Neural progenitor cell (in vitro differentiated cells): ENCODE measurements around the gene AMFR.

ENCODE experiments used
- EZH2 ChIP-seq: fragments of 200-600 bp; sonication (generic); IDR thresholded peaks from 2 replicates; pipeline ENCODE4 v1.6.1; 2017; ENCODE audit warnings: antibody characterized with exemption, mild to moderate bottlenecking, moderate library complexity
- TF ChIP-seq, protein P1 (sequence below): fragments of 200-600 bp; sonication (generic); IDR thresholded peaks from 2 replicates; pipeline ENCODE4 v1.5.1; 2017; ENCODE audit warnings: antibody characterized with exemption, mild to moderate bottlenecking

DNA sequence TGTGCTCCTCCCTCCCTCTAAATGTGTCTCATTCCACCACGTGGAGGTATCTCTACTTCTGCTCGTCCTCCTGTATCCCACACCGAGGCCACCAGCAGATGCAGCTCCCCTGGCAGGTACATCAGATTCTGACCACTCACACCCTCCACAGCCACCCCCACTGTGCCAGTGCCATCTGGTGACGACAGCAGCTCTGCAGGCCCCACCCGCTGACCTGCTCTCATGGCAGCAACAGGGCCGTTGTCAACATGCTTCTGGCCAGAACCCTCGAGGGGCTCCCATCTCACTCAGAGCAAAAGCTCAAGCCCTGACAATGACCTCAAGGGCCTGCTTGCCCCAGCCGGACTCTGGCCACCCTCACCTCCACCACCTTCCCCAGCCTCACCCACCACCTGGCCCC lies 93.4 kb downstream of the AMFR start:
- TF ChIP-seq, protein P1, sequence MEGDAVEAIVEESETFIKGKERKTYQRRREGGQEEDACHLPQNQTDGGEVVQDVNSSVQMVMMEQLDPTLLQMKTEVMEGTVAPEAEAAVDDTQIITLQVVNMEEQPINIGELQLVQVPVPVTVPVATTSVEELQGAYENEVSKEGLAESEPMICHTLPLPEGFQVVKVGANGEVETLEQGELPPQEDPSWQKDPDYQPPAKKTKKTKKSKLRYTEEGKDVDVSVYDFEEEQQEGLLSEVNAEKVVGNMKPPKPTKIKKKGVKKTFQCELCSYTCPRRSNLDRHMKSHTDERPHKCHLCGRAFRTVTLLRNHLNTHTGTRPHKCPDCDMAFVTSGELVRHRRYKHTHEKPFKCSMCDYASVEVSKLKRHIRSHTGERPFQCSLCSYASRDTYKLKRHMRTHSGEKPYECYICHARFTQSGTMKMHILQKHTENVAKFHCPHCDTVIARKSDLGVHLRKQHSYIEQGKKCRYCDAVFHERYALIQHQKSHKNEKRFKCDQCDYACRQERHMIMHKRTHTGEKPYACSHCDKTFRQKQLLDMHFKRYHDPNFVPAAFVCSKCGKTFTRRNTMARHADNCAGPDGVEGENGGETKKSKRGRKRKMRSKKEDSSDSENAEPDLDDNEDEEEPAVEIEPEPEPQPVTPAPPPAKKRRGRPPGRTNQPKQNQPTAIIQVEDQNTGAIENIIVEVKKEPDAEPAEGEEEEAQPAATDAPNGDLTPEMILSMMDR, result no peak
- no peak for TF ChIP-seq EZH2
